AG09309 (cell line): ENCODE data around the gene KCNK5.
A peak's percentile ranks its signal among the peaks of the same experiment; 100 is the strongest.

Experiments
- DNase-seq: peaks from one replicate; pipeline ENCODE4 v3.0.0-alpha.2; 2010; ENCODE audit warnings: low read depth
- H3K4me3 ChIP-seq: 2 replicates; pipeline ENCODE4 v1.5.1; 2011; ENCODE audit warnings: mild to moderate bottlenecking, low read depth, low read length, moderate library complexity; ENCODE audit not compliant: control insufficient read depth
- TF ChIP-seq, protein P1 (sequence below): IDR thresholded peaks from 2 replicates; pipeline ENCODE4 v1.5.1; 2011; ENCODE audit warnings: mild to moderate bottlenecking, low read depth, low read length, inconsistent platforms; ENCODE audit not compliant: insufficient read depth, control insufficient read depth; ENCODE audit errors: missing control alignments

The KCNK5 gene

DNA sequence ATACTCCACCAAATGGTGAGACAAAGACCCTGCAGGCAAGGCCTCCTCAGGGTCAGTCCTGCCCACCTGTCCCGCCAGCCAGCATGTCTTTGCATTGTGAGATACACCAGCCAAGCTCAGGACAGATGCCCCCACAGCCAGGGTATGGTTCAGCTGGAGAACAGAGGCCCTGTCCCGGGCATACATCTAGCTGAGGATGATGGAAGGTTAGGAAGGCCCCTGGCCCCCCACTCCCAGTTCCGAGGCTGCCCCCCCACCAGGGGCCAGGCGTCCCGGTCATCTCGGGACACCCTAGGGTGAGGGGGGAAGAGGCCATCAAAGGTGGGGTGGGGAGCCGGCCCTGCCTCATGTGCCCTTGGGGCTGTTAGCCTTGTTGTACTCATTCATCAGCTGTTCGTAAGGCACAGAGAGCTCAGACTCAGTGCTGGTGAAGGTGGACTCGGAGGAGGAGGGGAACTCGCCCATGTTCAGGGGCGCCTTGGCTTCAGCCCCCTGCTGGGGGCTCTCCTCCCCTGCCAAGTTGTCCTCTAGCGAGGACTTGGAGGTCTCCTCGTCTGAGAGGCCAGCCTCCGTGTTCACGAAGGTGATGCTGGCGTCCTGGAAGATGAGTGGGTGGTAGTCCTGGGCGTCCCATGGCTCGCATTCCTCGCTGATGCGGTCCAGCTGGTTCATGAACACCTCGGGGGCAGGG, 38.6 kb downstream of the KCNK5 start:
- TF ChIP-seq, protein P1, sequence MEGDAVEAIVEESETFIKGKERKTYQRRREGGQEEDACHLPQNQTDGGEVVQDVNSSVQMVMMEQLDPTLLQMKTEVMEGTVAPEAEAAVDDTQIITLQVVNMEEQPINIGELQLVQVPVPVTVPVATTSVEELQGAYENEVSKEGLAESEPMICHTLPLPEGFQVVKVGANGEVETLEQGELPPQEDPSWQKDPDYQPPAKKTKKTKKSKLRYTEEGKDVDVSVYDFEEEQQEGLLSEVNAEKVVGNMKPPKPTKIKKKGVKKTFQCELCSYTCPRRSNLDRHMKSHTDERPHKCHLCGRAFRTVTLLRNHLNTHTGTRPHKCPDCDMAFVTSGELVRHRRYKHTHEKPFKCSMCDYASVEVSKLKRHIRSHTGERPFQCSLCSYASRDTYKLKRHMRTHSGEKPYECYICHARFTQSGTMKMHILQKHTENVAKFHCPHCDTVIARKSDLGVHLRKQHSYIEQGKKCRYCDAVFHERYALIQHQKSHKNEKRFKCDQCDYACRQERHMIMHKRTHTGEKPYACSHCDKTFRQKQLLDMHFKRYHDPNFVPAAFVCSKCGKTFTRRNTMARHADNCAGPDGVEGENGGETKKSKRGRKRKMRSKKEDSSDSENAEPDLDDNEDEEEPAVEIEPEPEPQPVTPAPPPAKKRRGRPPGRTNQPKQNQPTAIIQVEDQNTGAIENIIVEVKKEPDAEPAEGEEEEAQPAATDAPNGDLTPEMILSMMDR = no peak
- DNase-seq = no peak
- no peak overlapping the region for H3K4me3 ChIP-seq

DNA sequence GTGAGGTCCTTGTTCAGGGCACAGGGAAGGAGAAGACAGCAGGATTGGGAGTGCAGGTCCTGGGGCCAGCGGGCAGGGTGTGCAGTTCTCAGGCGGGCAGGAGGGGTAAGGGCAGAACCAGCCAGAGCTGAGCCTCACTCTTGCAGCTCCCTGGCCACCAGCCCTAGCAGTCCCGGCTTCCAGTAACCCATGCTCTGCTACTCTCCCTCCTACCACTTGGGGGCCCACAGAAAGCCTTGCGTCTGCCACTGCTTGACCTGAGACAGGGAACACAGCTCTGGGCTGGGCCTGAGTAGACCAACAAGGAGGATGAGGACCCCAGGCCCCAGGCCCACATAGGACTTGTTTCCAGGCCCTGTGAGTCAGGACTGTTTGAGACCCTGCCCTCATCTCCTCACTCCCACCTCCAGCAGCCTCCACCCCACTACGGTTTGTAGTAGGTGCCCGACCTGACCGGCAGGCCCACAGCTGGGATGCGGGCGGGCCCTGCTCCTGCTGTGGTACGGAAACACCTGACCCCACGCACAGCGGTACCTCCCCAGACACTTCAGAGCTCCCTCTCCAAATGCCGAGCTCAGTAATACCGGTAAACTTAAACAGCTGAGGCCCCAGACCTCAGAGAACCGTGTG, 39.2 kb downstream of the KCNK5 start:
- no peak for DNase-seq
- TF ChIP-seq, protein P1 = peak; percentile 54
- H3K4me3 ChIP-seq = no peak overlapping the region

DNA sequence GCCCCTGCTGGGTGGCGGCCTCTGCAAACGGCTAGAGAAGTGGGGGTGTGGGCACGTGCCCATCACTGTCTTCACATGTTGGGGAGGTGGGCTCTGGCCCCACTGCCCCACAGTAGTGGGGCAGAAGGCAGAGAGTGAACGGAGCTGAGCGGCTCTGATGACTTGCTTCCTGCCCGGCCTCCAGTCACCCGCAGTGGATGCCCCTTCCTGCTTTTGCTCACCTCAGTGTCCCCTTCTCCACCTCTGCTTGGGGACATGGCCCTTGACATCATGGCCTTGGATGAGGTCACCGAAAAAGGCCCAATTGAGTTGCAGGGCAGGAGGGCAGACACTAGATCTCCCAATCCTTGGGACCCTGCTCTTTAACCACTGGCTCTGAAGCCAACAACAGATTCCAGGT, 40.1 kb downstream of the KCNK5 start:
- no peak for DNase-seq
- H3K4me3 ChIP-seq = no peak overlapping the region
- TF ChIP-seq, protein P1 = no peak

DNA sequence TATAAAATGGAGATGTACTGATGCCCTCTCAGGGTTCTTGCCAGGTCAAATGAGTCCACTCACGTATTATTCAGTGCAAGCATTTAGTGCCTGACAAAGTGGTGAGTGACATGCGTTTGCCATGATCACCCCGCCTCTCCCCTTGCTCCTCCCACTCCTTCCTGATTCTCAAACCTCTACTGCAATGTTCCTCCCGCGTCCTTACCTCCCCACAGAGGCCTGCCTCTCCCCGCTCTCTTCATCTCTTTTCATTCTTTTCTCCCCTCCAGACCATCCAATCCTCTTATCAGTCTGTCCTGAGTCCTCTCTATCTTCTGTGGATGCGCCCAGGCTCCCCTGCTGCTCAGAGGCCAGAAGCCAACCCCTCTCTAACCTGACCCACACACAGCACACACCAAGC, 40.7 kb downstream of the KCNK5 start:
- TF ChIP-seq, protein P1 = no peak
- DNase-seq = no peak
- H3K4me3 ChIP-seq = no peak overlapping the region

DNA sequence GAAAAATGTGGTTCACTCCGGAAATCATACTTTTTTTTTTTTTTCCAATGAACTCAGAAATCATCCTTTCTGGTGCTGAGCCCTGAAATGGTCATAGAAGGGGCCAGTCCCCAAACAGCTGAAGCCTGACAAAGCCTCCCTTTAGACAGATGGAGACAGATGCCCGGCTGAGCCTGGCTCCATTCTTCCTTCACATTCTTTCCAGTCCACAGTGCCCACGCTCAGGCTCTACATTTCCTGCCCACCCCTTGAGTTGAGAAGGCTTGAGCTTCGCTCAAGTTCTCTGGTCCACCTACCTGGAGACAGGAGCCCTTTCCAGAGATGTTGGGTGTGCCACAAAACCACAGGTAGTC, 41.2 kb downstream of the KCNK5 start:
- TF ChIP-seq, protein P1 = no peak
- no peak for DNase-seq
- no peak overlapping the region for H3K4me3 ChIP-seq

DNA sequence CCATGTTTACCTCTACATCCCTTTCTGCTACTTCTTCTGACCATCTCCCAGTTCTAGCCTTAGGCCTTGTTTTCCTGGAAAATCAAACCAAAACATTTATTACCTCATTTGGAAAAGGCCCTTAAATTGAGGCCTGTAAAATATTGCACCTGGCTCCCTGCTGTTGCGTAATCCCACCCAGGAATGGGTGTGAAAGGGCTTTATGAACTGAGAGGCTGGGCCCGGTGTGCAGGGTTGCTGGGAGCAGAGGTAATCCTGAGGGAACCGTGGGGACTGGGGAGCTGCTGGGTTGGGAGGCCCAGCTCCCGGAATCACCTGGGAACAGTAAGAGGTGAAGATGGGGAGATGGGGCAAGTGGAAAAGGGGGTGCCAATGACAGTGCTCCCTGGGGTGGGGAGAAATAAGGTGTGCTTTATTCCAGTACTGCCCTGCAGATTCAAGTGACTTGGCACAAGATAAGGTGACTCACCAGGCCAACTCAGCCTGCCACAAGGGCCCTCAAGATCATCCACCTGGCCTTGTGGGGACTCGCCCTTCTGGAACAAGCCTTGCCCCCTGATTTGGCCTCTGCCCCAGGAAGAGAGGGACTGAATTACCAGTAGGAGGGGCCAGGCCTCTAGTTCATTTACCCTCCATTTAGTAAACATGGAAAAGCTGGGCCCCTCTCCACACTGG, 44.2 kb downstream of the KCNK5 start:
- DNase-seq = no peak
- no peak overlapping the region for H3K4me3 ChIP-seq
- TF ChIP-seq, protein P1 = no peak
